Measurements from ENCODE around the gene ZC3H10. TPM values are rescaled to one million over a fixed set of nuclear protein-coding genes. Genes with fewer than 3 reads are reported as not detected.

The ZC3H10 gene
- total and polyA plus RNA-seq, 2 experiments from 2014 or later, result 2.7 to 5.4 TPM

GRCh38 chr12:56082382-56082781, 35.7 kb upstream of the ZC3H10 start (continued):
- TF ChIP-seq ZNF462 (CRISPR knock-in tag; IDR thresholded peaks at IDR 0.05), result no peak
- TF ChIP-seq EZH2 (IDR thresholded peaks at IDR 0.05; ENCODE audit: low read depth, unreplicated experiment), result no peak
- TF ChIP-seq NANOG (IDR thresholded peaks at IDR 0.05; ENCODE audit: borderline replicate concordance), result no peak
- TF ChIP-seq ZNF114 (CRISPR knock-in tag; IDR thresholded peaks at IDR 0.05), result no peak
- TF ChIP-seq EZH2phosphoT487 (IDR thresholded peaks at IDR 0.05; ENCODE audit: unreplicated experiment), result no peak
- TF ChIP-seq ZNF331 (CRISPR knock-in tag; IDR thresholded peaks at IDR 0.05; ENCODE audit: low read depth), result no peak
- no peak for TF ChIP-seq REST (IDR thresholded peaks at IDR 0.05; ENCODE audit: unreplicated experiment)
- TF ChIP-seq POLR2AphosphoS5 (IDR thresholded peaks at IDR 0.05; ENCODE audit: low read depth), result no peak
